Daoy (cell line): ENCODE measurements around the gene MKRN2. TPM values are rescaled to one million over a fixed set of nuclear protein-coding genes. Genes with fewer than 3 reads are reported as not detected.
"Not testable (repeated sequence)": the region's sequence is repeated elsewhere in the genome, so short reads cannot be mapped to it uniquely, and the experiment has no call there.

ENCODE experiments used
- DNase-seq: peaks from one replicate; pipeline ENCODE4 v3.0.0-alpha.2; 2015; ENCODE audit warnings: low read depth
- total RNA-seq: library from RNA; depleted of rRNA; stranded (reverse); fragments of >200 nt; shearing (Covaris generic); gene quantifications from 2 replicates; pipeline ENCODE4 v1.2.3, GENCODE V29; 2014; rRNA removed

The MKRN2 gene
- total RNA-seq, result 40.2 and 43.2 TPM in 2 replicates

DNA sequence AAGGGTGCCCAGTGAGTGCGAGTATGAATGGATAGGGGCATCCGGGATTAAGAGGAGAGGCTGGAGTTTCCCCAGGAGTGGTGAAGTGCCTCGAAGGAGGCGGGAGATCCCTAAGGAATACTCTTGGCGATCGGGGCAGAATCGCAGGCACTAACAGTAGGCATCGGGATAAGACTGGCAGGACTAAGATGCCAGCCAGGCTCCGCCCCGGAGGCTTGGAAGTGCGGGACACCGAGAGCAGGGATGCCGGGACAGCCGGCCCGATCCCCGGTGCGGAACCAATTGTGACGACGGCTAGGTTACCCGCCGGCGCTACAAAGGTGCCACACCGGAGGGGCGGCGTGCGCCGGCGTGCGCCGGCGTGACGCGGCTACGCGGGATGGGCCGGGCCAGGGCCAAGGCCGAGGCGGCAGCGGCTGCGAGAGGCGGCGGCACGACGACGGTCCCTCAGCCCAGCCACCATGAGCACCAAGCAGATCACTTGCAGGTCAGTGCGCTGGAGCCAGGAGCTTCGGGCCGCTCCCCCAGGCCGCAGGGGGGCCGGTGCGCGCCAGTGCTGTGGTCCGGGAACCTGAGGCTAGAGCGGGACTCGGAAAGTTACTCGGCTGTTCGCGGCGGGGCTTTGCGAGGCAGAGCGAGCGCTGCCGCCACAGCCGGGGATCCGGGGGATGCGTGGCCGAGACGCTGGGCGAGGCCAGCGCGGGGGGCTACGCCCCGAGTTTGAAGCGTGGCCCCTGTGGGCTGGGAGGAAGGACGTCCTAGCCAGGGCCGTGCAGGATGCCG, at the start of gene MKRN2:
Gene MKRN2, plus strand, starts transcription at position 398 of the 783 bp plus-strand sequence. Its CDS starts 64 bp downstream, at position 462.
- DNase-seq, result peak; percentile 87

DNA sequence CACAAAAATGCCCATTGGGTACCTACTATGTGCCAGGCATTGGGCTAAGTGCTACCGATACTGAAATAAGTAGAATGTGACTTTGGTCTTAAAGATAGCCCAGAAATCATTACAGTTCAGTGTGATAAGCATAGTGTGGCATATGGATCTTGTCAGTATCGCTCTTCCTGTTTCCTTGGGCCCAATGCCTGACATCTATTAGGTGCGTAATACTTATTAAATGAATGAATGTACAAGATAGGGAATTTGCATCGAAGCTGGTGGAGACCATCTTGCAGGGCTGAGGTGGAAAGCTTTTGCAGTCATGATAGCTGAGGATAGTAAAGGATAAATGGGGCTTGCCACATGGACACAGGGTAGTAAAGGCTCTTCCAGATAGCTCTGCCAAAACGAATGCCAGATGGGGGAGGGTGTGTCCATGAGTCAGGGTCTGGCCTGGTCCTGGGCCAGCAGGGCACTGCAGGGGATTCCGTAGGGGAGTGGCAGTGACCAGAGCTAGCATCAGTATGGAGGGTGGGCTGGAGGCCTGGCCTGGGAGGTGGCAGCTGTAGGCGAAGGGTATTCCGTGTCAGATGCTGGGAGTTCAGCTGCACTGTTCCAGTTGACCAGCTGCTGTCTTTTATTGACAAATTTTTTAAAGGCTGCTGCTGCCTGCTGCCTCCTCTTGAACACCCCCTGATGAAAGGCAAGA, 49.2 kb upstream of the MKRN2 start:
- peak; percentile 78 for DNase-seq

- DNase-seq, result peak; percentile 92
These were observed 48.6 kb upstream of the MKRN2 start for GRCh38 chr3:12508291-12508700.

GRCh38 chr3:12509466-12509865, 47.4 kb upstream of the MKRN2 start:
- DNase-seq, result no peak

- no peak for DNase-seq
These were observed 44.3 kb upstream of the MKRN2 start for GRCh38 chr3:12512534-12513118.

- no peak for DNase-seq
These were observed 43.0 kb upstream of the MKRN2 start for GRCh38 chr3:12513694-12514446.

DNA sequence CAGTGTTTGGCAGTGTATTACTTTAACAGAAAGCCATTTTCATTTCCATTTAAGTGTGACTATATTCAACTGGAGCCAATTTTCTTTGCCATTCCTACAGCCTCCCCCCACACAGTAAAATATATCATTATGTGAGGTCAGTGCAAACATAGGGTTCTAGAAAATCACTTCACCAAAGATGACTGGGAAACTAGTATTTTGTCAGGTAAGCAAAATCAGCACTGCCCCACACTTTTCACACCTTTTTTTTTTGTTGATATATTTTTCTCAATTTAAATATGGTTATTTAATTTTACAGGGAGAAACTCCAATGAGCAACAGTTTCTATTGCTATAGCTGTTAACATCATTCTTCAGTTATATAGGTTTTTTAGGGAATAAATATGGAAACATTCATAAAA, 41.3 kb upstream of the MKRN2 start:
- DNase-seq, result no peak

GRCh38 chr3:12516873-12517272, 40.0 kb upstream of the MKRN2 start:
- DNase-seq, result no peak

DNA sequence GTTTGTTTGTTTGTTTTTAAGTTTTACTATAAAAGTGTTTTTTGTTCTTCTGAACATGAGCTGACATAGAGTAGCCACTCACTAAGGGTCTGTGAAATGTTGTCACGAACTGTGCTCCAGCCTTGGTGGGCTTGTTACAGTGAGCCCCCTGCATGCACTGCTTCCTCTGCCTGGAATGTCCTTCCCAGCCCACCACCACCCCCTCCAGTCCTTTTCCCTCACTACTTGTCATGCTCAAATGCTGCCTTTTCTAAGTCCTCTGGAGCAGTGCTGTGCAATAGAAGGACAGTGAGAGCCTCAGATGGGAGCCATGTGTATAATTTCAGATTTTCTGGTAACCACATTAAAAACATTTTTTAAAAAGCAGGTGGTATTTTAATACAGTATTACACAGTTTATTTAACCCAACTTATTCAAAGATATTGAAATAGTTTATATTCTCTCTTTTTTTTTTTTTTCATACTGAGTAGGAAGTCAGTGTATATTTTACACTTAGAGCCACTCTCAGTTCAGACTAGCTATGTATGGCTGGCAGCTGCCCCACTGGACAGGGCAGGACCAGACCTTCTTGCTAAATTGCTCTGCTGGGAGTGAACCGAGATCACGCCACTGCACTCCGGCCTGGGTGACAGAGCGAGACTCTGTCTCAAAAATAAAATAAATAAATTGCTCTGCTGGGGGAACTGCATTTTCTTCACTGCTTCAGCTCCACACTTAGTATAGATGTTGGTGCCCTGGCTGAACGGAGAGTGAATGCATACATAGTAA, 38.4 kb upstream of the MKRN2 start:
- no peak for DNase-seq

GRCh38 chr3:12521010-12521409, 35.9 kb upstream of the MKRN2 start:
- DNase-seq, result no peak

- no peak for DNase-seq
These were observed 34.2 kb upstream of the MKRN2 start for GRCh38 chr3:12522721-12523120.

- DNase-seq, result no peak
These were observed 29.1 kb upstream of the MKRN2 start for GRCh38 chr3:12527757-12528143.

GRCh38 chr3:12532182-12532581, 24.7 kb upstream of the MKRN2 start:
- no peak for DNase-seq

- DNase-seq, result no peak
These were observed 20.5 kb upstream of the MKRN2 start for GRCh38 chr3:12536423-12536822.

DNA sequence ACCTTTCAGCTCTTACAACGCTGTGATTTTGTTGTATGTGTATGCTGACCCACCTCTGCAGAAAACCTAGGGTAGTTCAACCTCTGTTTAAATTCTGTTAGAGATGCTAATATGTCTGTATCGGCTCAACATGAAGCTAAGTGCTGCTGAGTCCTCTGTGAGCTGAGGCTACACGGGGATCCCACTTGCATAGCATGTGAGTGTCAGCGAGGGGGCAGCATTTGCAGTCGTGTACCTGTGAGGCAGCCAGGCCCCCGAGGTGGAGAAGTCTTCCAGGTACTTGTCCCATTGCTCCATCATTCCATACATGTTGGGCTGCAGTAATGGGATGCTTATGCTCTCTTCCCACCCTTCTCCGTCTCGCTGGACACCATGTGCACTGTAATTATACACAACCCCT, 15.3 kb upstream of the MKRN2 start:
- DNase-seq, result no peak

DNA sequence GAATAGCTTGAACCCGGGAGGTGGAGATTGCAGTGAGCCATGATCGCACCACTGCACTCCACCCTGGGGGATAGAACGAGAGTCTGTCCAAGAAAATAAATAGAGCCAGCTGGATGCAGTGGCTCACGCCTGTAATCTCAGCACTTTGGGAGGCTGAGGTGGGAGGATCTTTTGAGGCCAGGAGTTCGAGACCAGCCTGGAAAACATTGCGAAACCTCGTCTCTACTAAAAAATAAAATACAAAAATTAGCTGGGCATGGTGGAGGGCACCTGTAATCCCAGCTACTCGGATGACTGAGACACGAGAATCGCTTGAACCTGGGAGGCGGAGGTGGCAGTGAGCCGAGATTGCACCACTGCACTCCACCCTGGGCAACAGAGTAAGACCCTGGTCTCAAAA, 13.4 kb upstream of the MKRN2 start:
- not testable (repeated sequence) for DNase-seq

GRCh38 chr3:12544652-12545472, 12.0 kb upstream of the MKRN2 start:
- no peak for DNase-seq

- DNase-seq, result peak; percentile 14
These were observed 11.5 kb upstream of the MKRN2 start, which contains the start of gene MKRN2OS for GRCh38 chr3:12545473-12545791. TSS of gene MKRN2OS (minus strand) at chr3:12545499. CDS start at chr3:12545464, 35 bp downstream.

GRCh38 chr3:12549971-12550760, 6.7 kb upstream of the MKRN2 start:
- no peak for DNase-seq
